ENCODE results near the gene SCUBE2. TPM values are rescaled to one million over a fixed set of nuclear protein-coding genes. Genes with fewer than 3 reads are reported as not detected.

Gene SCUBE2
- total RNA-seq, 1 experiment from 2014 or later = 1.9 TPM

GRCh38 chr11:9133956-9134355, 42.6 kb upstream of the SCUBE2 start (continued):
- TF ChIP-seq PREB (CRISPR knock-in tag; IDR thresholded peaks at IDR 0.05; ENCODE audit: borderline replicate concordance) (no peak), STAT6 (CRISPR knock-in tag; conservative IDR thresholded peaks at IDR 0.05; ENCODE audit: low read depth) (no peak), TEAD1 (CRISPR knock-in tag; IDR thresholded peaks at IDR 0.05) (no peak), ETV6 (CRISPR knock-in tag; IDR thresholded peaks at IDR 0.05) (no peak), OVOL2 (CRISPR knock-in tag; IDR thresholded peaks at IDR 0.05; ENCODE audit: borderline replicate concordance) (no peak)

- peaks cover 5% of the 10 kb centered on the region for H3K4me1 Mint-ChIP-seq
- ATAC-seq (no peak), DNase-seq (ENCODE audit: low spot score) (no peak)
- H3K4me3 Mint-ChIP-seq = no peak overlapping the region
- POLR2A ChIA-PET = no interaction called here
- TF ChIP-seq ZNF416 (CRISPR knock-in tag; IDR thresholded peaks at IDR 0.05) = no peak
- TF ChIP-seq CDX4 (CRISPR knock-in tag; IDR thresholded peaks at IDR 0.05; ENCODE audit: borderline replicate concordance) = no peak
- TF ChIP-seq ZNF121 (CRISPR knock-in tag; IDR thresholded peaks at IDR 0.05) = no peak
- no peak for TF ChIP-seq CREM (CRISPR knock-in tag; IDR thresholded peaks at IDR 0.05)
- no peak for TF ChIP-seq STAT6 (CRISPR knock-in tag; conservative IDR thresholded peaks at IDR 0.05; ENCODE audit: low read depth)
- no peak for TF ChIP-seq EMX1 (CRISPR knock-in tag; IDR thresholded peaks at IDR 0.05)
- no peak for TF ChIP-seq ARID4B (CRISPR knock-in tag; IDR thresholded peaks at IDR 0.05; ENCODE audit: borderline replicate concordance)
- no peak for TF ChIP-seq CREB1 (CRISPR knock-in tag; IDR thresholded peaks at IDR 0.05)
- no peak for TF ChIP-seq TCF7 (CRISPR knock-in tag; IDR thresholded peaks at IDR 0.05; ENCODE audit: low read depth)
- TF ChIP-seq E2F1 (CRISPR knock-in tag; IDR thresholded peaks at IDR 0.05) = no peak
- no peak for TF ChIP-seq NFE2L1 (CRISPR knock-in tag; IDR thresholded peaks at IDR 0.05)
- TF ChIP-seq ZMAT4 (CRISPR knock-in tag; IDR thresholded peaks at IDR 0.05) = no peak
- no peak for TF ChIP-seq FOXP1 (CRISPR knock-in tag; IDR thresholded peaks at IDR 0.05; ENCODE audit: borderline replicate concordance)
- TF ChIP-seq ELF4 (CRISPR knock-in tag; IDR thresholded peaks at IDR 0.05; ENCODE audit: low read depth) = no peak
- CTCF ChIA-PET = interaction anchor here (0.6 to 1.9 kb wide), 4 partner anchors 36 to 826 kb away, joined by 3 to 8 read pairs (median 4); no protein-coding TSS in a partner anchor
- H3K27me3 Mint-ChIP-seq (ENCODE audit: low read depth) = no peaks in the 10 kb centered on the region
- H3K9me3 Mint-ChIP-seq = peaks cover 8% of the 10 kb centered on the region
- peak overlapping the region; percentile 14; the same call in 1 of the 2 replicates for H3K27ac Mint-ChIP-seq
- H3K36me3 Mint-ChIP-seq = peaks cover 12% of the 10 kb centered on the region
Measured at GRCh38 chr11:9132203-9132878, 40.9 kb upstream of the SCUBE2 start.

Data from WTC11 (cell line).